ENCODE data around the gene NCAPG2.

- TF ChIP-seq CTCF (IDR thresholded peaks at IDR 0.05) = no peak
- no peak for TF ChIP-seq POLR2A (IDR thresholded peaks at IDR 0.05)
Measured at GRCh38 chr7:158685693-158686092, 18.9 kb downstream of the NCAPG2 start.
